ENCODE data around the gene IL36G.

GRCh38 chr2:112941753-112942653 lies 35.8 kb upstream of the IL36G start:
- TF ChIP-seq, protein P1, sequence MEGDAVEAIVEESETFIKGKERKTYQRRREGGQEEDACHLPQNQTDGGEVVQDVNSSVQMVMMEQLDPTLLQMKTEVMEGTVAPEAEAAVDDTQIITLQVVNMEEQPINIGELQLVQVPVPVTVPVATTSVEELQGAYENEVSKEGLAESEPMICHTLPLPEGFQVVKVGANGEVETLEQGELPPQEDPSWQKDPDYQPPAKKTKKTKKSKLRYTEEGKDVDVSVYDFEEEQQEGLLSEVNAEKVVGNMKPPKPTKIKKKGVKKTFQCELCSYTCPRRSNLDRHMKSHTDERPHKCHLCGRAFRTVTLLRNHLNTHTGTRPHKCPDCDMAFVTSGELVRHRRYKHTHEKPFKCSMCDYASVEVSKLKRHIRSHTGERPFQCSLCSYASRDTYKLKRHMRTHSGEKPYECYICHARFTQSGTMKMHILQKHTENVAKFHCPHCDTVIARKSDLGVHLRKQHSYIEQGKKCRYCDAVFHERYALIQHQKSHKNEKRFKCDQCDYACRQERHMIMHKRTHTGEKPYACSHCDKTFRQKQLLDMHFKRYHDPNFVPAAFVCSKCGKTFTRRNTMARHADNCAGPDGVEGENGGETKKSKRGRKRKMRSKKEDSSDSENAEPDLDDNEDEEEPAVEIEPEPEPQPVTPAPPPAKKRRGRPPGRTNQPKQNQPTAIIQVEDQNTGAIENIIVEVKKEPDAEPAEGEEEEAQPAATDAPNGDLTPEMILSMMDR (IDR thresholded peaks at IDR 0.05): peak in 5 of 7 experiments; percentile 42 to 68 (median 58)
- TF ChIP-seq POLR2A (IDR thresholded peaks at IDR 0.05) (no peak), POLR2AphosphoS5 (IDR thresholded peaks at IDR 0.05) (peak in 1 of 3 donors; percentile 19), EP300 (IDR thresholded peaks at IDR 0.05) (no peak)
